HS-5 (cell line): ENCODE results near the gene EIF3F.
"Not testable (repeated sequence)": the region's sequence is repeated elsewhere in the genome, so short reads cannot be mapped to it uniquely, and the experiment has no call there.

ENCODE experiments used
- DNase-seq: peaks from one replicate; pipeline ENCODE4 v3.0.0-alpha.2; 2012; ENCODE audit warnings: low read depth

Gene EIF3F

GRCh38 chr11:7986768-7987559 lies at the start of gene EIF3F:
Gene EIF3F (plus strand): TSS chr11:7987337. CDS start chr11:7987353, 16 bp downstream.
- peak; percentile 99 for DNase-seq

GRCh38 chr11:7941146-7941545 lies 46.0 kb upstream of the EIF3F start:
- no peak for DNase-seq

- no peak for DNase-seq
Measured at GRCh38 chr11:7941608-7942007, 45.5 kb upstream of the EIF3F start, which contains the start of gene OR10A3. Gene OR10A3 (minus strand): TSS chr11:7941708. CDS start chr11:7939520, 2,188 bp downstream.

GRCh38 chr11:7944123-7944522 lies 43.0 kb upstream of the EIF3F start:
- DNase-seq, result no peak

GRCh38 chr11:7949934-7950333 lies 37.2 kb upstream of the EIF3F start:
- no peak for DNase-seq

GRCh38 chr11:7955191-7955590 lies 31.9 kb upstream of the EIF3F start:
- no peak for DNase-seq

GRCh38 chr11:7964261-7964660 lies 22.9 kb upstream of the EIF3F start:
- DNase-seq, result no peak

- DNase-seq, result peak; percentile 53
Measured at GRCh38 chr11:7964873-7965272, 22.3 kb upstream of the EIF3F start.

- peak; percentile 80 for DNase-seq
Measured at GRCh38 chr11:7965386-7965785, 21.8 kb upstream of the EIF3F start, which contains the start of gene NLRP10. Gene NLRP10 (minus strand): TSS chr11:7965447. CDS start chr11:7963495, 1,952 bp downstream.

- no peak for DNase-seq
Measured at GRCh38 chr11:7967097-7967496, 20.0 kb upstream of the EIF3F start.

GRCh38 chr11:7967826-7968225 lies 19.3 kb upstream of the EIF3F start:
- DNase-seq, result no peak

- no peak for DNase-seq
Measured at GRCh38 chr11:7968686-7969085, 18.5 kb upstream of the EIF3F start.

- DNase-seq, result no peak
Measured at GRCh38 chr11:7969756-7970646, 17.1 kb upstream of the EIF3F start.

- no peak for DNase-seq
Measured at GRCh38 chr11:7971846-7972245, 15.3 kb upstream of the EIF3F start.

GRCh38 chr11:7973011-7973410 lies 14.1 kb upstream of the EIF3F start:
- no peak for DNase-seq

GRCh38 chr11:7974668-7975067 lies 12.5 kb upstream of the EIF3F start:
- DNase-seq, result no peak

GRCh38 chr11:7977232-7977917 lies 9.8 kb upstream of the EIF3F start:
- peak; percentile 96 for DNase-seq

- DNase-seq, result no peak
Measured at GRCh38 chr11:7981619-7982157, 5.4 kb upstream of the EIF3F start.

- no peak for DNase-seq
Measured at GRCh38 chr11:7982582-7983119, 4.5 kb upstream of the EIF3F start.

- DNase-seq, result no peak
Measured at GRCh38 chr11:7983832-7984590, 3.1 kb upstream of the EIF3F start.

- not testable (repeated sequence) for DNase-seq
Measured at GRCh38 chr11:7987560-7987883, 385 bp downstream of the EIF3F start.
